Activated CD8-positive, alpha-beta memory T cell treated with anti-CD3 and anti-CD28 coated beads, Interleukin-2, amount 50 U/mL, for 1 hour (primary cell): ENCODE data around the gene FNTB.

Experiments used
- DNase-seq: peaks from one replicate; pipeline ENCODE4 v3.0.0-alpha.2; 2020; ENCODE audit errors: extremely low read depth

FNTB gene

DNA sequence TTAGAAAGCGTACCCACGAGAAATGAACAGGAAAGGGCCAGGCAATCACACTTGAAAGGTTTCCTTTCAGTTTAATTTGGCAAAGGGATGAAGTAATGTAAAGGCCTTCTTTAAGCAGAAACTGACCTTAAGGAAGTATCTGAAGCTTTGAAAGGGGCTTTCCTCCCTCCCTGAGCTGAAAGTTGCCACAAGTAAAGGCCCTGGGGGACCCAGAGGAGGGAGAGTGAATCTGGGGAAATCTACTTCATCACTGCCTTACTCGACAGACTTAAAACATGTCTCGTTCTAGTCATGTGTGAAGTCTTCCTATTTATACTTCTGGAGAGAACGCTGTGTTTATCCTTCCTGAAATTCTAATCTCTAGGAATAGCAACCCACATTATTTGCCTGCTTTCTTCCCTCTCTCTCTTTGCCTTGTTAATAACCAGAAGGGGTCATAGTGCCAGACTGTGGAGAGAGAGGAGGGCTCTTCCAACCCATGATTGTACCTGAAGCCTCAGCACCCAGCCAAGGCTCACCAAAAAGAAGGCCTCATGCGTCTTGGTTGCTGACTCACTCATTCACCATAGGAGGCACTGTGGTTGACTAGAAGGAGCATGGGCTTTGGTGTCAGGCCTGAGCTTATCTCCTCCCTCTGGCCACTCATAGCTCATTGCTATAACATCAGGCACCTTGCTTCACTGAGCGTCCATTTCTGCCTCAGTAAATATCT lies 33.9 kb upstream of the FNTB start:
- DNase-seq, result no peak

DNA sequence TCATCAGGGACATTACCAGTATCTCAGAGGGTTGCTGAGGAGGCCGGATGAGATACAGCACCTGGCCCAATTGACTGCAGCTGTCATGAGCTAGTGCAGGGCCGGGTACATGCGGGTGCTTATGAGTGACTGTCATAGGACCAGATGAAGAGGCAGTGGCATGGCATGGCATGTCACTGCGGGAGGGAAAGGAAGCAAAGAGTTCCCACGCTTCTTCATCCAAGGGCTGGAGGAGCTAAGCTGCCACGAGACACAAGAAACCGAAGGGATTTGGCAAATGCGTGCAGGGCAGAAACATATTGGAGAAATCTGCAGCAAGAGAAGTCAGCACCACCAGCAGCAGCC lies 33.4 kb upstream of the FNTB start:
- DNase-seq, result no peak

DNA sequence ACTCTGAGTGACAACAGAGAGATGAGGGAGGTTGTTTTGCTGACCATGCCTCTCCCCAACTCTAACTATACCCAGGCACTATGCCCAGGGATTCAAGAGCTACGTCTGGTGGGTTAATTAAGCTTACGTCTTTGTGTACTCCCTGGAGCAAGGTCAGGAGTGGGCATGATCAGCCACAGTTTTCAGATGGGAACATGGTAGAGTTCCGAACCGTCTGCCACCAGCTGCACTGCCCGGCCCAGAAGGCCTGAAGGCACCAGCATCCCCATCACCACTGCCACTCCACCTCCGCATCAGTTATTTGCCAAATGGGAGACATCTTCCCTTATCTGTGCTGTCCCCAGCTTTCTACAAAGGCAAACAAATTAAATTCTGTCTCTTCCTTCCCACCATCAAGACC lies 33.0 kb upstream of the FNTB start:
- no peak for DNase-seq

DNA sequence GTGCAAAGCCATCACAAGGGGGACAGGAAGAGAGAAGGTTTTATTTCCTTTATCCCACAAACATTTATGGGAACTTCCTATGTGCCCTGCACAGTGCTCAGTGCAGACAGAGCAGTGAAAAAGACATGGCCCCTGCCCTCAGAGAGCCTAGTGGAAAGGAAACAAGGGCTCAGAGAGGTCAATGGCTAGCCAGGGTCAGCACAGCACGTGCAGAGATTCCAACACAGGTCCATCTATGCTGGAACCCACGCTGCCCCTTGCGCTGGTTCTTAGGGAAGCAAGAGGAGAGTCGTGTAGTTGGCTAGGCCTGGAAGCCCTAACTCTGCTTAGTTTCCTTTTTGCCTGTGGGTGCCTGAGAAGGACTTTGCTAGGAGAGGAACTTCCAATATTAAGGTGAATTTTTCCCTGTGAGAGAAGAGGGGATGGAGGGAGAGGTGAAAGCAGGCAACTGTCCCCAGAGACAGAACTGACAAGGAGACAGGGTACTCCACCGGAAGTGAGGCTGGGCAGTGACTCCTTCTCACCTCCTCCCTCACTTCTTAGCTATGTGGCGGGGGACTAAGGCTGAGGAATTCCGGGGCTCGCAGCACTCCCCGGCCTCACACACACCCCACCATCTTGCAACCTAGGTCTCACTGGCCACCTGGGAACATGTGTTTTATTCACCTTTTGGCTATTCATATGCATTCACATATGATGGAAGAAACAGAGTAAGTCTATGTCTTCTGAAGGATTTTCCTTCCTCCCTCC lies 32.0 kb upstream of the FNTB start:
- DNase-seq, result no peak

DNA sequence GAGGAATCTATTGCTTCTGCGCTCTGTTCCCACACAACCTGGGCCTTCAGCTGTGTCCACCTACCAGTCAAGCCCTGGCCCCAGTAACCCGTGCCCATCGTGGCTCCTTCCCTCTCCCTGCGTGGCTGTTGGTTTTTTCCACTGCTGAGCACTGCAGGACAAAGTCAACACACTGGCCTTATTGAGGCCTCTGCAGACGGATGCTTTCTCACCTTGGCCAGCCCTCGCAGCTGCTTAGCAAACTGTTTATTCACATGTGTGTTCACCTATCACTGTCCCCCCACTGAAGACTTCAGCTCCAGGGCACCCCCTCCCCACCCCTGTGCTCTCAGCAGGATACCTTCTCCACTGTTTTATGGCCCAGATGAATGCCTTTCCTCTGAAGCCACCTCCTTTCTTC lies 31.4 kb upstream of the FNTB start:
- no peak for DNase-seq

DNA sequence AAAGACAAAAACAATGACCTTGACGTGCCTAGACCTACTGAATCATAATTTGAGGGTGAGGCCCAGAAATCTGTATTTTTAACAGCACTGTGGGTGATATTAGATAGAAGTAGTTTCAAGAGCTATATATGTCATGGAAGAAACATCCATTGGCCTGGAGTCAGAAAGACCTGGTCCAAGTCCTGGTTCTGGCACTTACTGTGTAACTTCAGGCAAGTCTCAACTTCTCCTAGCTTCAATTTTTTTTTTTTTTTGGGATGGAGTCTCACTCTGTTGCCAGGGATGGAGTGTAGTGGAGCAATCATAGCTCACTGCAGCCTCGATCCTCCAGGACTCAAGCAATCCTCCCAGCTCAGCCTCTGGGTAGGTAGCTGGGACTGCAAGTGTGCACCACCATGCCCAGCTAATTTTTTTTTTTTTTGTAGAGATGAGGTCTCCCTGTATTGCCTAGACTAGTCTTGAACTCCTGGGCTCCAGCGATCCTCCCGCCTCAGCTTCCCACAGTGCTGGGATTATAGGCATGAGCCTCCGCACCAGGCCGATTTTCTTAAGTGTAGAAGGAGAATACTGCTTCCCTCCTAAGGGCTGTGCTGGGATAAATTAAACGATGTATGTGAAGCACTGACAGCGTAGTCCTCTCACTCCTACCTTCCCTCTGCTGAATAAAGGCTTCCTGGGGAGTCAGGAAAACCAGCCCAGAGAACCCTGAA lies 29.8 kb upstream of the FNTB start:
- DNase-seq, result no peak

DNA sequence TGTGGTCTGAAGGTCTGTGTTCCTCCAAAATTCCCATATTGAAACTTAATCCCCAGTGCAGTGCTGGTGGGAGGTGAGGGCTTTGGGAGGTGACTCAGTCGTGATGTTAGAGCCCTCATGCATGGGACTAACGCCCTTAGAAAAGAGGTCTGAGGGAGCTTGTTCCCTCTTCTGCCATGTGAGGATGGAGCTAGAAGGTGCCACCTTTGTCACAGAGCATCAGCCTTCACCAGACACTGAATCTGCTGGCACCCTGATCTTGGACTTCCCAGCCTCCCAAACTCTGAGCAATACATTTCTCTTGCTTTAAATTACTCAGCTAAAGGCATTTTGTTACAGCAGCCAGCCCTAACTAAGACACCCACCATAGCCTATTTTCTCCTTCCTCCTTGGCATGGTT lies 28.5 kb upstream of the FNTB start:
- no peak for DNase-seq

DNA sequence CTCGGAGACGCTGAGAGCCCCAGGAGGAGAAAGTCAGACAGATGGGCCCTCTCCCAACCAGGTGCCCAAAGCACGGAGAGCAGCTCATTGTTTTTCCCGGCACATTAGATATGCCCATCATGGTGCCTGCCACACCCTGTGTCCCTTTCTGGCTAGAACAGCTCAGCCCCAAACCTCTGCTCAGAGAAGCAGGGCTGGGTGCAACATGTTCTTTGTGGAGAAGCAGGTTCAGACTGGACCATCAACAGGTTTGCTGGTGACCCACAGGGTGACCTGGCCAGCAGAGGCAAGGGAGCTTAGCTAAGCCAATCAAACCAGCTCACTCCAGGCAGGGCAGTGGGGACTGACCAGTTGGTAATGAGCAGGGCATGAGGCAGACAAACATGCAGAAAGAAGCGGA lies 28.0 kb upstream of the FNTB start:
- no peak for DNase-seq

DNA sequence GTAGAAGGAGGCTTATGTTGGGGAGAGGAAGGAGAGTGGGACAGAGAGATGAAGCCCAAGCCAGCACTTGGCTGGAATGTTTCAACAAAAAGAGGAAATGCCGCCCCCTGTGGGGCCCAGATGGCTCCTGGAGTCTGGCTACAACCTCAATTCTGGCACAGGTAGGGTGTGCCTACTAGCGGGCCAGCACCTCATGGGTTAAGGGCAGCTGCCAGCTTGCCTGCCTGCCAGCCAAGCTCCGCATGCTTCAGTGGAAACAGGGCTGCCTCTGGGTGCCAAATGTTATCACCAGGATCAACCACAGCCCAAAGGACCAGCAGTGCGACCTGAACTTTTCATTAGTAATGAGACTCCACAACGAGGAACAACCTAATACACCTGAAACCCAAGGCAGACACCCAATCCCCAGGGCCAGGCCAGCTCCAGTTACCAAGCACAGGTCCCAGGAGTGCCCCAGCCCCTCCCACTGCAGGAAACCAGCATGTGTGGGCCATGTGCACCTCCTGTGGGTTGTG lies 25.9 kb upstream of the FNTB start:
- no peak for DNase-seq

DNA sequence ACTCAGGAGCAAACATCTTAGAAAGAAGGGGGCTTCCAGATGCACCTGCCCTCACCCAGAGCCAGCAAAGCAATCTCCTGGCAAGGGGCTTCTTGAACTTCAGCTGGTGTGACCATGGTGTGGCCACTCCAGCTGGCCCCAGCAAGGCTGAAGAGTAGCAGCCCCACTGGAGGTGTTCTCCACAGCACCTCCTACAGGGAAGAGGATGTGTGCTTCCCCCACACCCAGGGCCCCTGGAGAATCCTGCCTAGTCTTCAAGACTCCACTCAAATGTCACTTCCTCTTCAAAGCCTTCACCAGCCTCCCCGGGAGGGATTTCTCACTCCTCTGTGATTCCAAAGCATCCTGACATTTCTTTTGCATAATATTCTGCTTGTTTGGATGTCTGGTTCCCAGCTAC lies 23.1 kb upstream of the FNTB start:
- no peak for DNase-seq

DNA sequence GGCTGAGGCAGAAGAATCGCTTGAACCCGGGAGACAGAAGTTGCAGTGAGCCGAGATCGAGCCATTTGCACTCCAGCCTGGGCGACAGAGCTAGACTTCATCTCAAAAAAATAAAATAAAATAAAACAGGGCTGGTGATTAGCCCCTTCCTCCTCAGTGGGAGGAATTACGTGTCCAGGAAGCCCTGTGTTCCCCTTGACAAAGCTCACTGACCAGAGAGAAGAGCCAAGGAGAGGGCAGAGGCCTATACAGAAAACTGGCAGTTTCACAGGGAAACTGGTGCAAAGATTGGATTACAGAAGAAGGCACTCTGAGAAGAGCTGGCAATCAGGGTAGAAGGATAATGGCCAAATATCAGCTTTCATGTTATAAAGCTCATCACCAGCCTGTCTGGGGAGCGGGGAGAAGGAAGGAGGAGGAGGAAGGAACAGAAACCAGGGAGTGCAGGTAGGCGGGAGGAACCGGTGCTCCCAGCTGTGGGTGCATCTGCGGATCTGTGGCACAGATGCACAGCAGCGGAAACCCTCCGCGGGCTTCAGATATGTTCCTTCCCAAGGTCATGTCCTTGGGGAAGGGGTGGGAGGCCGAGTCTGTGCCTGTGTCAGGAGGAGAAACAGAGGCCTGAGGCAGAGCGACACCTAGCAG lies 21.2 kb upstream of the FNTB start:
- DNase-seq, result no peak

DNA sequence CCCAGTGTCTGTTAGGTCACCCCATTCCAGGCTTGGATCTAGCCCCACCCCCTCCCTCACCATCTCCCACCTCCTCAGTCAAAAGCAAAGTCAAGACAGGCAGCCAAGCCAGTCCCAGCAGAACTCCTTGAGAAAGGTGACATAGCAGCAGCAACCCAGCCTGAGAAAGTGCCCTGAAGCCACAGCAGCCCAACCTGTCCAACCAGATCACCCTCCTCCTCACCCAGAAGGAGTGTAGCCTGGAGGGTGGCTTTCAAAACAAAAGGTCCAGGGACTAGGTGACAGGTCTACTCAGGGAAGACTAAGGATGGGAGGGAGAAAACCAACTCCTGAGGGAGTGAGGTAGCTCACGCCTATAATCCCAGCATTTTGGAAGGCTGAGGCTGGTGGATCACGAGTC lies 19.7 kb upstream of the FNTB start:
- DNase-seq, result no peak

DNA sequence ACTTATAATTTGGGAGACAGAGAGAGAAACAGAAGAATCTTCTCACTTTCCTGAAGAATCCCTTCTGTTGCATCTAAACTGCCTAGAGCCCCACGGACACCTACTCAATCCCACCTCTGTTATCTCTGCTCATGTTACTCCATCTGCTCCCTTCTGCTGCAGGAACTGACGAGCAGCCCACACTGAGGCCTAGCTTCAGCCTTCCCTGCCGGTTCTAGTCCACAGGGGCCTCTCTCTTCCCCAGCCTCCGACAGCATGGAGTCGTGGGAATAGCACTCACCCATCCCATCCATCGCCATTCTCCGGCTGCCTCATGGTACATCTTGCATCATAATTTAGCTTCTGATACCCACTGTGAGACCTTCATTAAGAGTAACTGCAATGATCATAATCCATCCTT lies 18.5 kb upstream of the FNTB start:
- no peak for DNase-seq

DNA sequence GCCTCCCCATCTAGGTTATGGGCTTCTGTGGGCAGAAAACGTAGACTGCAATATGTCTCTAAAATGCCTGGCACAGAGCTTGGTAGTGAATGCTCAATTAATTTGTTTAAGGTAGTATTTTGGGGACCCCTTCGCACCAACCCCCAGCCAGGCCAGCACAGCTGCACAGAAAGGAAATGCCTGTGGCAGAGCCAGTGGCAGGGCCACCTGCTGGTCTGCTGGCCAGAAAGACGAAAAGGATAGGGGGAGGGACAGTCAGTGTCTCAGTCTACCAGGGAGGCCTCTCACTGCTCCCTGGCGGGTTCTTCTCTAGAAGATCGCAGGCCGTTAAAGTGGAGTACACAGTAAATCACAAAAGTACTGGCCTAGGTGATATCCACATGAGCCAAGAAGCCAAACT lies 18.0 kb upstream of the FNTB start:
- no peak for DNase-seq

DNA sequence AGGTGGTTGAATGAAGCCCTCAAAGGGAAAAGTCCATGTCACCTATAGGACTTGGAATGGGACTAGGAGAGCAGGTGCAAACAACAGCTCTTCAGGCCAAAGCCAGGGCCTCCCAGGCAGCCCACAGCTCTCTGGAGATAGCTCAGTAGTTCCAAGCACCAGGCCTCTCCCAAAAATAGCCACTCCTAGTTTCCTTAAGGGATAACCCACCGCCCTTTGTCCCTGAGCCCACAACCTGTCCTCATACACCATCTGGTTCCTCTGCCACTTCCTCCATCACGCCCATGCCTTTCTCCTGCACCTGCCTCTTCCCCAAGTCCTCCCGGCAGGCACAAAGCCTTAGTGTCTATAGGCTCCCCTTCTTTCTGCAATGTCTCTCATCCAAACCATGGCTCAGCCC lies 16.7 kb upstream of the FNTB start:
- DNase-seq, result no peak

DNA sequence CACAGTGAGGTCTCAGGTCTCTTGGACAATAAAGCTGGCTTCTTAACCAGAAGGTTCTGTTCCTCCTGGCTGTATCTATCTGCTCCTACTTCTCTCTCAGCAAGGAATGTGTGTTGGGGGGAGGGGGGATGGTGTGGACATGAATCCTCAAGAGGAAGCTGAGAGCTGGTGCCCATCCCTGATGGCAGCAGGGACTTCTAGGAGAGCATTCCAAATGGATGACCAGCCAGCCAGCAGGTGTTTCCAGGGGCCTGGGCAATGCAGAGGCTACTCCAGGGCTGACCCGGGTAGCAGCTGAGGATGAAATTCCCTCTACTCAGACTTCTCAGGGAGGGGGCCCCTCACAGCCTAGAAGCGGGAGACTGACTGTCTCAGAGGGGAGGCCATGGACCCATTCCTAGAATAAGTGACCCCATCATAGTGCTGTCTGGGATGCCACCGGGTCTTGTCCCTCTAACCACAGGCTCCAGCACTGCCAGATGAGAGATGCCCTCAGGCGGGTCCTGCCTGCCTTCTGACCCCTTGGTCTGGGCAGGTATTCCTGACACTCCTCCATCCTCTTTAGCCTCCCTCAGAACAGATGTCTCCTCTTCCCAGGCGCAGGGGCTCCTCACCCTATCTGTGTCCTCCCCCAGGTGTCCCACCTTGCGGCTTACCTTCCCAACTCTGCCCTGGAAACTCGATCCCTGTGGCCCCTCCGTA lies 15.8 kb upstream of the FNTB start:
- no peak for DNase-seq

DNA sequence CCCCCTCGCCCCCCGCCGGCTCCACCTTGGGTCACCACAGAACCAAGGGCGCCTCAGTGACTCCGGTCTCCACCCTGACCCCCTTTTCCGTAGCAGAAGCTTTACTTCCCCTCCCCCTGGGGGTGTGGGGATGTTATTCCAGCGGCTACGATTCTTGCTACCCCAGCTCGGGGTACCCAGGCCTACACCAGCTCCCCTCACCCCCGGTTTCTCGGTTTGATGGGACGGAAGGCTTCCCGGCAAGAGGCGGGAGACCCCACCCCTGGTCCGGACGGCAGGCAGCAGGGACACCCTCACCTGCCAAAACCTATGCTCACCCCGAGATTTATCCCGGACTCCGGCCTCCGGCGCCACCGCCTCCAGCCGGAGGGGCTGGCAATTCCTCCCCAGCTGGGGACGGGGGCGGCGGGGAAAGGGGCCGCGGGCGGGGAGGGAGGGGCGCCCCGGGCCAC lies 15.2 kb upstream of the FNTB start:
- no peak for DNase-seq

DNA sequence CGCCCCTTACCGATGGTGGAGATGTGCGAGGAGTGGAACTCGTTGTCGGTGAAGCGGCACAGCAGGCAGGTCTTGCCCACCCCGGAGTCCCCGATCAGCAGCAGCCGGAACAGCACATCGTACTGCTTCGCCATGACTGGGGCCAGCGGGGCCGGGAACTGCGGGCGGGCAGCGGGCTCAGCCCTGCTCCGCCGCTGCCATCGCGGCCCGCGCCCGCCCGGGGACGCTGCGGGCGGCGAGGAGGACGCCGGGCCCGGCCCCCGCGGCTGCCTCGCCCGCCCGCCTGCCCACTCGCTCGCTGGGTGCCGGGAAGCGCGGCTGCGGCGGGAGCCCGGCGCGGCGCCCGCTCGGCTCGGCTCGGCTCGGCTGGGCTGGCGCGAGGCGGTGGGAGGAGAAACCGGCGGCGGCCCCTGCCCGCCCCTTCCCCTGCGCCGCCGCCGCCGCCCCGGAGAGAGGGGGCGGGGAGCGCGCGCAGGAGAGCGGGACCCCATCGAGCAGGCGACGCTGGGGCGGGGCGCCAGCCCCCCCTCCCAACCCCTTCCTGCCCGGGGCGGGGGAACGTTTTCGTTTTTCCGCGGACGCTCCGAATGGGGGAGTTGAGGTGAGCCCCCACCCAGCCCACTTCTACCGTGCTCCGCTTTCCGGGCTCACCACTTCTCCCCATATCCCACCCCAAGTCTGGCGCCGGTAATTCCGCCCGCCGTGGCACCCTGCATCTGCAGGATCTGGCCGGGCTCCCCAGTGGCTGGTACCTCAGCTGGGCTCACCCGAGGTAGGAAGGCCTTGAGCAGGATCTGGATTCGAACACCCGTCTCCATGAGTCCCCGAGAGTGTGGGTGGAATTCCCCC lies 14.5 kb upstream of the FNTB start, which contains the start of gene RAB15:
Gene RAB15, minus strand, starts transcription at position 394 of the 849 bp plus-strand sequence. Its CDS starts 260 bp downstream, at position 134.
- no peak for DNase-seq

DNA sequence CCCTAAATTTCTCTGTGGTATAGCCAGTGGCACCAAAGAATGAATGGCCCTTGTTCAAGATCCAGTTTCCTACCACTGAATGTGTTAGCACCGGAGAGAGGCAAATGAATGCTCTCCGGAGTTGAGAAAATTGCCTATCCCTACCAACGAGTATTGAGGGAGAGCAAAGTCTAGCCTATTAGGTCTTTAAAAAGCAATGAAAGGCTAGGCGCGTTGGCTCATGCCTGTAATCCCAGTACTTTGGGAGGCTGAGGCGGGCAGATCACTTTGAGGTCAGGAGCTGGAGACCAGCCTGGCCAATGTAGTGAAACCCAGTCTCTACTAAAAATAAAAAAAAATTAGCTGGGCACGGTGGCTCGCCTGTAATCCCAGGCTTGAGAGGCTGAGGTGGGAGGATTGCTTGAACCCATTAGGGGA lies 13.7 kb upstream of the FNTB start:
- no peak for DNase-seq

DNA sequence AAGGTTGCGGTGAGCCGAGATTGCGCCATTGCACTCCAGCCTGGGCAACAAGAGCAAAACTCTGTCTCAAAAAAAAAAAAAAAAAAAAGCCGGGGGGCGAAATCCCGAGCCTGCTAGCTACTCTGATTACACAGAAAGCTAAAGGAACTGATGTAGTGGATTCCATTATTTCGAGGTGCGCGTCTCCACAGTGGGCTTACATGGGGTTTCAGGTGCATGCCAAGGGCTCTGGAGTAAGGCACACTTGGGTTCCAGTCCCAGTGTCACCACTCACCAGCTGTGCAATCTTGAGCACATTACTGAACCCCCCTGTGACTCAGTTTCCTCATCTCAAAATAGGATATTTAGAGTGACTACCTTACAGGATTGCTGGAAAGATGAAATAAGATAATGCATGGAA lies 12.9 kb upstream of the FNTB start:
- DNase-seq, result no peak

DNA sequence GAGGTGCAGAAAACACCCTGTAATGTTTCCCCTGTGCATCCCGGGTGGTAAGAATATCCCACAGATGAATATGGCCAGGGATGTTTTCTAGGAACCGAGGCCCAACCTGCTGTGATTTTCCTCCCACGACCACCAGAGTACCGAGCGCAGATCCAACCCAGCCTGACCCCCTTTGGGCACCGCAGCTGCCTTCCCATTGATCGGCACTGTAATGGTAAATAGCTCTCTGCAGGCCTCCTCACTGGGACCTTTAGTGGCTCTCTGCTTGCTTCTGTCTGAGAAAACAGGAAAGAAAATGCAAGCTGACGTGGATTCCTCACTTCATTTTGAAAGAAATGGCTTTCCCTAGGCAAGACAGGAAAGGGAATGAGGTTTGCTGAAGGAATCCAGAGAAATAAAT lies 12.1 kb upstream of the FNTB start:
- DNase-seq, result no peak
